H1 (cell line): Measurements from ENCODE around the gene PPFIA4. TPM values are rescaled to one million over a fixed set of nuclear protein-coding genes. Genes with fewer than 3 reads are reported as not detected.
A peak's percentile ranks its signal among the peaks of the same experiment; 100 is the strongest.

ENCODE experiments used
- ATF3 ChIP-seq: IDR thresholded peaks from 2 replicates; pipeline ENCODE4 v1.6.1; 2011; ENCODE audit warnings: low read depth, mild to moderate bottlenecking, low read length; ENCODE audit not compliant: insufficient read depth
- BACH1 ChIP-seq: IDR thresholded peaks from 2 replicates; pipeline ENCODE4 v1.6.1; 2012; ENCODE audit warnings: low read length, improper control_type of control experiment
- JUND ChIP-seq: IDR thresholded peaks from 2 replicates; pipeline ENCODE4 v1.6.1; 2011; ENCODE audit warnings: mild to moderate bottlenecking, improper control_type of control experiment, low read length
- POU5F1 ChIP-seq: IDR thresholded peaks from 2 replicates; pipeline ENCODE4 v1.6.1; 2011; ENCODE audit warnings: low read depth, mild to moderate bottlenecking, low read length, moderate library complexity
- RXRA ChIP-seq: IDR thresholded peaks from 2 replicates; pipeline ENCODE4 v1.6.1; 2011; ENCODE audit warnings: low read depth, mild to moderate bottlenecking, low read length, moderate library complexity; ENCODE audit not compliant: insufficient read depth
- polyA plus RNA-seq, 7 experiments: library from polyadenylated mRNA; depleted of rRNA in 3 of 7; stranded (reverse) in 5 of 7; unstranded in 2 of 7; fragments of >200 nt in 5 of 7; fragments of 200-250 nt in 2 of 7; gene quantifications; 1 replicate in 5 of 7; 2 replicates in 1 of 7; 4 replicates in 1 of 7; pipeline versions ENCODE4 v1.2.1 to v1.2.3, GENCODE V29; 2011 to 2013; ENCODE audit warnings: missing spikeins in 2 of 7, mixed read lengths in 2 of 7
- total RNA-seq: library from RNA; stranded (reverse); fragmentation: NEBNext Ultra II Directional; extraction: Animal tissue kit (Norgen Biotek cat#: 25700); gene quantifications from 2 replicates; pipeline ENCODE4 v1.2.1, GENCODE V29; 2021

PPFIA4 gene
- total and polyA plus RNA-seq, 2 of the 8 experiments (the other 6 are each of a cell fraction or from before 2014, with no cell fraction given) = 9.0 to 9.9 TPM

GRCh38 chr1:203006948-203007871 is 19.1 kb upstream of the PPFIA4 start, which contains the start of gene TMEM183A (continued):
- TF ChIP-seq ATF3 = peak; percentile 39; the same call in 1 of the 2 replicates
- TF ChIP-seq RXRA = no peak
- TF ChIP-seq BACH1 = no peak
- no peak for TF ChIP-seq POU5F1
- TF ChIP-seq JUND = no peak
